ENCODE results near the gene PRDM16. TPM values are rescaled to one million over a fixed set of nuclear protein-coding genes. Genes with fewer than 3 reads are reported as not detected.

Gene PRDM16
- total and polyA plus RNA-seq, 4 donors: 0.05 to 0.67 (median 0.19) TPM

DNA sequence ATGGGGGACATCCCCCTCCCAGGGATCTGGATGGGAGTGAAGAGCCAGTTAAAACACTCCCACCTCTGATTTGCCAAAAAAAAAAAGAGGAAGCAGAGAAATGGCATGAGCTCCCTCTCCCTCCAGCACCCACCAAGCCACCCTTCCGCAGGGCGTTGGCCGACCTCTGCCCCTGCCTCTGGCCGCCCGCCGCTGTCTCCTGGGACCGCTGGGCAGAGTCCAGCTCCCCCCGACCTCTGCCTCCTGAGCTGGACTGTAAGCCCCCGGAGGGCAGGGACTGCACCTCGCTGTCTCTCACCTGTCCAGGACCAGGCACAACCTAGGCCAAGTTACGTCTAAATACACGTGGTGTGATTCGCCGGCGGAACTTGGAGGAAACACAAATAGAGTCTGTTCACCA is 174.3 kb downstream of the PRDM16 start (continued):
- TF ChIP-seq, protein P1, sequence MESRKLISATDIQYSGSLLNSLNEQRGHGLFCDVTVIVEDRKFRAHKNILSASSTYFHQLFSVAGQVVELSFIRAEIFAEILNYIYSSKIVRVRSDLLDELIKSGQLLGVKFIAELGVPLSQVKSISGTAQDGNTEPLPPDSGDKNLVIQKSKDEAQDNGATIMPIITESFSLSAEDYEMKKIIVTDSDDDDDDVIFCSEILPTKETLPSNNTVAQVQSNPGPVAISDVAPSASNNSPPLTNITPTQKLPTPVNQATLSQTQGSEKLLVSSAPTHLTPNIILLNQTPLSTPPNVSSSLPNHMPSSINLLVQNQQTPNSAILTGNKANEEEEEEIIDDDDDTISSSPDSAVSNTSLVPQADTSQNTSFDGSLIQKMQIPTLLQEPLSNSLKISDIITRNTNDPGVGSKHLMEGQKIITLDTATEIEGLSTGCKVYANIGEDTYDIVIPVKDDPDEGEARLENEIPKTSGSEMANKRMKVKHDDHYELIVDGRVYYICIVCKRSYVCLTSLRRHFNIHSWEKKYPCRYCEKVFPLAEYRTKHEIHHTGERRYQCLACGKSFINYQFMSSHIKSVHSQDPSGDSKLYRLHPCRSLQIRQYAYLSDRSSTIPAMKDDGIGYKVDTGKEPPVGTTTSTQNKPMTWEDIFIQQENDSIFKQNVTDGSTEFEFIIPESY (IDR thresholded peaks at IDR 0.05): no peak
- TF ChIP-seq YY1 (IDR thresholded peaks at IDR 0.05) (no peak), HNF4G (IDR thresholded peaks at IDR 0.05) (no peak), NR2F2 (IDR thresholded peaks at IDR 0.05) (no peak), GABPA (IDR thresholded peaks at IDR 0.05 in 1 of 2, conservative IDR thresholded peaks at IDR 0.05 in 1 of 2) (no peak)
- TF ChIP-seq, protein P2, sequence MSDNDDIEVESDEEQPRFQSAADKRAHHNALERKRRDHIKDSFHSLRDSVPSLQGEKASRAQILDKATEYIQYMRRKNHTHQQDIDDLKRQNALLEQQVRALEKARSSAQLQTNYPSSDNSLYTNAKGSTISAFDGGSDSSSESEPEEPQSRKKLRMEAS (IDR thresholded peaks at IDR 0.05): no peak
- TF ChIP-seq, protein P3, sequence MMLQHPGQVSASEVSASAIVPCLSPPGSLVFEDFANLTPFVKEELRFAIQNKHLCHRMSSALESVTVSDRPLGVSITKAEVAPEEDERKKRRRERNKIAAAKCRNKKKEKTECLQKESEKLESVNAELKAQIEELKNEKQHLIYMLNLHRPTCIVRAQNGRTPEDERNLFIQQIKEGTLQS (IDR thresholded peaks at IDR 0.05): no peak

DNA sequence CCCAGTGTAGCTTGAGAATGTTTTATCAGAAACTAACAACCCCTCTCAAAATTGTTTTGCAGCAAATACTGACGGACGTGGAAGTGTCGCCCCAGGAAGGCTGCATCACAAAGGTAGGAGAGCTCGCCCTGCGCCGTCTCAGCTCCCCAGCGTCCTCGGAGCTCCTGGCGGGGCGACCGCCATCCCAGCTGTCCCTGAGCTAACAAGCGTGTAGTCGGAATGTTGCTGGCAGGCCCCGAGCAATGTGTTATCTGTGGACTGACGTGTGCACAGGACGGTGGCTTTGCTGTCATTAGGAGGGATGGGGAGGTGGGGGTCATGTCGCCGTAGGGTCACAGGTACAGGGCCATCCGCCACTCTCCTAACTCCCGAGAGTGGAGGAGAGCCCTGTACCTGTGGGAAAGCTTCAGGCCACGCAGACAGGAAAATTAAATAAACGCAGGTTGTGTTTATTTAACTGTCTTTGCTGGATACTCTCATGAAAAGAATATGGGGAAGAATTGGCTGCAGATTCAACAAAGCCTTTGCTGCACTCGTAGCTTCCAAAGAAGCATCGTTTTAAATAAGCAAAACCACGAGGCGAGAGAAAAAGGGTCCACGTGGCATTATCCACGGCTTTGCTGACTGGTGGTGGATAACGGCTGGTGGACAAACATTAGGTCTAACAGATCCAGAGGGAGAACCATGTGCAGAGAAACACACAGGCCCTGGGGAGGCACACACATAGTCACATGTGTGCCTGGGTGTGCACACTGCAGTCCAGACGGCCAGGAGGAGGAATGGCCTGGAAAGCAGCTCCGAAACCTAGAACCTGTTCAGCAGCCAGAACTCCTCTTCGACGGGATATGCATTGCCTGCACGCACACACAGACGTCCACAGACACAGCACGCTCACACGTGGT is 175.3 kb downstream of the PRDM16 start:
- Histone ChIP-seq H3K4me3 (ENCODE audit: low read depth in 1 of 3, low read length in 3 of 3) (no peak overlapping the region), H3K9me3 (ENCODE audit: control insufficient read depth in 4 of 4, low read length in 3 of 4) (no peaks in the 10 kb centered on the region), H3K36me3 (ENCODE audit: control insufficient read depth in 4 of 4, insufficient read depth in 3 of 4, low read depth in 1 of 4, low read length in 3 of 4) (no peaks in the 10 kb centered on the region), H3K4me1 (ENCODE audit: control insufficient read depth in 4 of 4, insufficient read depth in 4 of 4, low read length in 3 of 4) (peaks cover 0 to 2% (median under 1%) of the 10 kb centered on the region in 4 donors), H3K27ac (ENCODE audit: low read depth in 1 of 2, low read length in 2 of 2) (no peak overlapping the region), H3K27me3 (ENCODE audit: control insufficient read depth in 4 of 4, insufficient read depth in 4 of 4, low read length in 3 of 4) (peaks cover 0 to 20% (median under 1%) of the 10 kb centered on the region in 4 donors), H3K9ac (ENCODE audit: low read depth in 1 of 2, low read length in 2 of 2) (no peak overlapping the region)
- TF ChIP-seq, protein P2 (IDR thresholded peaks at IDR 0.05): no peak
- TF ChIP-seq FOXA2 (IDR thresholded peaks at IDR 0.05) (no peak), FOXA1 (IDR thresholded peaks at IDR 0.05) (no peak)
- 66% methylated on average over 37 of the region's 37 CpGs for WGBS
- DNase-seq (ENCODE audit: low spot score): no peak

DNA sequence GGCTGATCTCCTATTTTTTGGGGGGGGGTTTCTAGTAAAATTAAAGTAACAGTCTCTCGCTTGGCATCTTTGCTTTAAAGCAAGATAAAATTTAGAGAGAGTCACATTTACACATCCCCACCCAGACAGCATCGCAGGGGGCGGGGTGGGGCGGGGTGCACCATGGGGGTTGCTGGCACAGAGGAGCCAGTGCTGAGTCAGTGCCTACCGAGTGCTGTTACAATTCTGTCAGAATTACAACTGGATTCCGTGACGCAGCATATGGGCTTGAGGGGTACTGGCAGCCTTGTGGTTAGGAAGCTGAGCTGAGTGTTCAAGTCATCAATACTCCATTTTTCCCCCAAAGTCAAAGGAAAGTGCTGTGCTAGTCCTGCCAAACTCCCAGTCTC is 175.9 kb downstream of the PRDM16 start:
- H3K36me3 ChIP-seq (ENCODE audit: control insufficient read depth in 4 of 4, insufficient read depth in 3 of 4, low read depth in 1 of 4, low read length in 3 of 4): no peaks in the 10 kb centered on the region
- no peak overlapping the region for H3K9ac ChIP-seq (ENCODE audit: low read depth in 1 of 2, low read length in 2 of 2)
- no peak overlapping the region for H3K27ac ChIP-seq (ENCODE audit: low read depth in 1 of 2, low read length in 2 of 2)
- peaks cover 0 to 20% (median 2%) of the 10 kb centered on the region in 4 donors for H3K27me3 ChIP-seq (ENCODE audit: control insufficient read depth in 4 of 4, insufficient read depth in 4 of 4, low read length in 3 of 4)
- H3K4me3 ChIP-seq (ENCODE audit: low read depth in 1 of 3, low read length in 3 of 3): no peak overlapping the region
- no peak for DNase-seq (ENCODE audit: low spot score)
- H3K9me3 ChIP-seq (ENCODE audit: control insufficient read depth in 4 of 4, low read length in 3 of 4): no peaks in the 10 kb centered on the region
- 84% methylated on average over 7 of the region's 7 CpGs for WGBS
- TF ChIP-seq SP1 (IDR thresholded peaks at IDR 0.05) (no peak), HNF4G (IDR thresholded peaks at IDR 0.05) (no peak), FOXA1 (IDR thresholded peaks at IDR 0.05) (no peak), RXRA (IDR thresholded peaks at IDR 0.05) (no peak)
- TF ChIP-seq, protein P2 (IDR thresholded peaks at IDR 0.05): no peak
- peaks cover 0 to 2% (median under 1%) of the 10 kb centered on the region in 4 donors for H3K4me1 ChIP-seq (ENCODE audit: control insufficient read depth in 4 of 4, insufficient read depth in 4 of 4, low read length in 3 of 4)

DNA sequence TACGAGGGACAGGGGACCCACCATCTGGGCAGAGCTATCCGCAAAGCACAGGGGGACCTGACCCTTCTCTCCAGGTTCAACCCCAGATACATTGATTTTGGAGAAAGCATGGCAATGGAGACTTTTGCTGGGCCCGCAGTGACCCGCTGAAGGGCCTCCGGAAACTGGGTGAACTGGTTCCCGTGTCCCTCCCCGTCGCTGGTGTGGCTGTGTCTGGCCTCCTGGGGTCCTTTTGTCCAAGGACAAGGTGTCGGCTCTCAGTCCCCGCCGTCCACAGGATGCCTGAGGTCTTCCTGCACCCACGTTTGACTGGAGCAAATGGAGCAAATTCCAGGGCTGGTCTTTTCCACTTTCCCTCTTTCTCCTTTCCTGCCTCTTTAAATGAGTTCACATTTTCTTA is 176.3 kb downstream of the PRDM16 start:
- Histone ChIP-seq H3K27ac (ENCODE audit: low read depth in 1 of 2, low read length in 2 of 2) (no peak overlapping the region), H3K27me3 (ENCODE audit: control insufficient read depth in 4 of 4, insufficient read depth in 4 of 4, low read length in 3 of 4) (peaks cover 0 to 20% (median 2%) of the 10 kb centered on the region in 4 donors), H3K4me1 (ENCODE audit: control insufficient read depth in 4 of 4, insufficient read depth in 4 of 4, low read length in 3 of 4) (peaks cover 0 to 2% (median under 1%) of the 10 kb centered on the region in 4 donors), H3K4me3 (ENCODE audit: low read depth in 1 of 3, low read length in 3 of 3) (no peak overlapping the region), H3K9ac (ENCODE audit: low read depth in 1 of 2, low read length in 2 of 2) (no peak overlapping the region), H3K9me3 (ENCODE audit: control insufficient read depth in 4 of 4, low read length in 3 of 4) (no peaks in the 10 kb centered on the region), H3K36me3 (ENCODE audit: control insufficient read depth in 4 of 4, insufficient read depth in 3 of 4, low read depth in 1 of 4, low read length in 3 of 4) (no peaks in the 10 kb centered on the region)
- WGBS: 72% methylated on average over 12 of the region's 12 CpGs
- TF ChIP-seq, protein P4, sequence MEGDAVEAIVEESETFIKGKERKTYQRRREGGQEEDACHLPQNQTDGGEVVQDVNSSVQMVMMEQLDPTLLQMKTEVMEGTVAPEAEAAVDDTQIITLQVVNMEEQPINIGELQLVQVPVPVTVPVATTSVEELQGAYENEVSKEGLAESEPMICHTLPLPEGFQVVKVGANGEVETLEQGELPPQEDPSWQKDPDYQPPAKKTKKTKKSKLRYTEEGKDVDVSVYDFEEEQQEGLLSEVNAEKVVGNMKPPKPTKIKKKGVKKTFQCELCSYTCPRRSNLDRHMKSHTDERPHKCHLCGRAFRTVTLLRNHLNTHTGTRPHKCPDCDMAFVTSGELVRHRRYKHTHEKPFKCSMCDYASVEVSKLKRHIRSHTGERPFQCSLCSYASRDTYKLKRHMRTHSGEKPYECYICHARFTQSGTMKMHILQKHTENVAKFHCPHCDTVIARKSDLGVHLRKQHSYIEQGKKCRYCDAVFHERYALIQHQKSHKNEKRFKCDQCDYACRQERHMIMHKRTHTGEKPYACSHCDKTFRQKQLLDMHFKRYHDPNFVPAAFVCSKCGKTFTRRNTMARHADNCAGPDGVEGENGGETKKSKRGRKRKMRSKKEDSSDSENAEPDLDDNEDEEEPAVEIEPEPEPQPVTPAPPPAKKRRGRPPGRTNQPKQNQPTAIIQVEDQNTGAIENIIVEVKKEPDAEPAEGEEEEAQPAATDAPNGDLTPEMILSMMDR (IDR thresholded peaks at IDR 0.05; ENCODE audit: low read depth, low read length, missing input control): no peak
- TF ChIP-seq EGR1 (IDR thresholded peaks at IDR 0.05; ENCODE audit: low read depth in 2 of 2): no peak
- TF ChIP-seq GABPA (IDR thresholded peaks at IDR 0.05 in 1 of 2, conservative IDR thresholded peaks at IDR 0.05 in 1 of 2): no peak
- no peak for TF ChIP-seq JUND (IDR thresholded peaks at IDR 0.05)
- no peak for TF ChIP-seq RXRA (IDR thresholded peaks at IDR 0.05)
- no peak for TF ChIP-seq RAD21 (IDR thresholded peaks at IDR 0.05)
- TF ChIP-seq SP1 (IDR thresholded peaks at IDR 0.05): no peak
- TF ChIP-seq FOXA2 (IDR thresholded peaks at IDR 0.05): no peak
- TF ChIP-seq HNF4G (IDR thresholded peaks at IDR 0.05): no peak
- TF ChIP-seq NR2F2 (IDR thresholded peaks at IDR 0.05): no peak
- no peak for TF ChIP-seq FOXA1 (IDR thresholded peaks at IDR 0.05)
- TF ChIP-seq TAF1 (conservative IDR thresholded peaks at IDR 0.05): no peak
- TF ChIP-seq, protein P2 (IDR thresholded peaks at IDR 0.05): no peak
- TF ChIP-seq, protein P1 (IDR thresholded peaks at IDR 0.05): no peak
- no peak for DNase-seq (ENCODE audit: low spot score)
